Mucosa of rectum (tissue), 2 donors: Measurements from ENCODE around the gene EHD3.

Experiments
- H3K27ac ChIP-seq, 2 donors: one replicate each; pipeline ENCODE4 v1.7.0; 2013; ENCODE audit warnings: inconsistent platforms in 2 of 2, low read depth in 2 of 2, low read length in 2 of 2
- H3K27me3 ChIP-seq, 2 donors: one replicate each; pipeline ENCODE4 v1.7.0; 2013; ENCODE audit warnings: low read length in 2 of 2; ENCODE audit not compliant: control insufficient read depth in 2 of 2, insufficient read depth in 2 of 2
- H3K36me3 ChIP-seq, 2 donors: one replicate each; pipeline ENCODE4 v1.7.0; 2013; ENCODE audit warnings: low read length in 2 of 2; ENCODE audit not compliant: control insufficient read depth in 2 of 2, insufficient read depth in 2 of 2
- H3K4me1 ChIP-seq, 2 donors: one replicate each; pipeline ENCODE4 v1.7.0; 2013; ENCODE audit warnings: low read length in 2 of 2, mild to moderate bottlenecking in 1 of 2; ENCODE audit not compliant: control insufficient read depth in 2 of 2, insufficient read depth in 2 of 2
- H3K4me3 ChIP-seq, 2 donors: one replicate each; pipeline ENCODE4 v1.7.0; 2013; ENCODE audit warnings: low read length in 2 of 2
- H3K9ac ChIP-seq, 2 donors: one replicate each; pipeline ENCODE4 v1.7.0; 2013; ENCODE audit warnings: low read length in 2 of 2, low read depth in 1 of 2, mild to moderate bottlenecking in 1 of 2
- H3K9me3 ChIP-seq, 2 donors: one replicate each; pipeline ENCODE4 v1.7.0; 2013; ENCODE audit warnings: low read length in 2 of 2; ENCODE audit not compliant: control insufficient read depth in 2 of 2
- donor health status: healthy.
- donor health status: Normal muscosa, but diverticular disease.

The EHD3 gene

DNA sequence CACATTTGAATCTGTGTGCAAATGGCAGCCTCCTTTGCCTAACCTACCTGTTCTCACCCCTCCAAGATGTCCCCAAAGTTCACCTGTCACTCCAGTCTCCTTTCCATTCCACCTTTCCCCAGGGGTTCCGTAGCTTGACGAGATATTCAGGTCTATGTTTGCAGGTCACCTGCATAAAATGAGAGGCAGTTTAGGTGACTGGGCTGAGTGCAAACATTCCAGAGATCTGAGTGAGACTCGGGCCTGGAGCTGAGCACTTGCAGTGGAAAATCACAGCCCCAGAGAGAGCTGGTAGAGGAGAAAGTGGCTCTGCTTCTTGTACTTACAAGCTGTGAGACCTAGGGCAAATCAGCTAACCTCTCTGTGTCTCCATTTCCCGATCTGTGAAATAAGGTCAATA, 36.8 kb upstream of the EHD3 start:
- Histone ChIP-seq H3K4me3 (no peak overlapping the region), H3K9ac (no peak overlapping the region), H3K27me3 (peaks cover 0 to 2% of the 10 kb centered on the region in 2 donors), H3K27ac (no peak overlapping the region), H3K4me1 (no peaks in the 10 kb centered on the region), H3K9me3 (no peaks in the 10 kb centered on the region), H3K36me3 (no peaks in the 10 kb centered on the region)

DNA sequence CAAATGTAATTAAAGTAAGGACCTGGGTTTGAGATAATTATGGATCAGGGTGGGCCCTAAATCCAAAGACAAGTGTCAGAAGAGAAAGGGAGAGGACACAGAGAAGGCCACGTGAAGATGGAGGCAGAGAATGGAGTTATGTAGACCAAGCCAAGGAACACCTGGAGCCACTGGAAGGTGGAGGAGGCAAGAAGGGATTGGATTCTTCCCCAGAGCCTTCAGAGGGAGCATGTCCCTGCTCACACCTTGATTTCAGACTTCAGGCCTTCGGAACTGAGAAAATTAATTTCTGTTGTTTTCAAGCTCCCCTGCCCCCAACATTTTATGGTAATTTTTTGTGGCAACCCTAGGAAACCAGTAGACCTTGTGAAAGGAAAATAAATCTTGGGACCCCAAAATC, 36.3 kb upstream of the EHD3 start:
- H3K4me3 ChIP-seq: no peak overlapping the region
- no peaks in the 10 kb centered on the region for H3K4me1 ChIP-seq
- no peak overlapping the region for H3K27ac ChIP-seq
- peaks cover 0 to 2% of the 10 kb centered on the region in 2 donors for H3K27me3 ChIP-seq
- no peaks in the 10 kb centered on the region for H3K36me3 ChIP-seq
- H3K9ac ChIP-seq: no peak overlapping the region
- no peaks in the 10 kb centered on the region for H3K9me3 ChIP-seq

DNA sequence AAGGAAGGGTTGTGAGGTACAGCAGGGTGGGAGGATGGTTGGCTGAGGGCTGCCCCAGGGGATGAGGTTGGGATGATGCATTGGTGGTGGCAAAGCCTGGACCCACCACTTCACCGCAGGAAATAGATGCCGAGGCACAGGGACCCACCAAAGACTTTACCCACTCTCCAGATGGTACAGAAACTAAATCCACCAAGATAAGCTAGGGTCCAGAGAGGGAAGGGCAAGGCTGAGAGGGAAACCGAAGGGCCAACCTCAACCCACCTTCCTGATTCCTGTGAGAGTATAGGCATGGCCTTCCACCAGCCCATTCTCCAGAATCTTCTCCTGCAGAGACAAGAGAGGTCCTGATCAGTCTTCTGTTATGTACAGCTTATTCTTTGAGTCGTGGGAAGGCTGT, 34.7 kb upstream of the EHD3 start:
- Histone ChIP-seq H3K27me3 (peaks cover 0 to 2% of the 10 kb centered on the region in 2 donors), H3K36me3 (no peaks in the 10 kb centered on the region), H3K9ac (no peak overlapping the region), H3K4me3 (no peak overlapping the region), H3K9me3 (no peaks in the 10 kb centered on the region), H3K4me1 (no peaks in the 10 kb centered on the region), H3K27ac (no peak overlapping the region)

DNA sequence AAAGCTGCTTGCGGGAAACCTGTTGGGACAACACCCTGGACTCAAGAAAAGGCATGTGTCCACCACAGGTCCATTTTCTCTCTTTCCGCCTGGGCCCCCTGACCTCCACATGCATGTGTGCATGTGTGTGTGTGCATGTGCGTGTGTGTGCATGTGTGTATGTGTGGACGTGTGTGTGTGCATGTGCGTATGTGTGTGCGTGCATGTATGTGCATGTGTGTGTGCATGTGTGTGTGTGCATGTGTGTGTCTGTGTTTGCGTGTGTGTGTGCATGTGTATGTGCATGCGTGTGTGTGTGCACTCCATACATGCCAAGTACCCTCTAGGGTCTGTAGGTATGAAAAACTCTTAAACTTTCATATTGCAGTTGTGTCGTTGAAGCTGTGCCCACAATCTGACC, 33.0 kb upstream of the EHD3 start:
- H3K9me3 ChIP-seq: no peaks in the 10 kb centered on the region
- H3K27me3 ChIP-seq: peaks cover 0 to 2% of the 10 kb centered on the region in 2 donors
- H3K27ac ChIP-seq: no peak overlapping the region
- H3K9ac ChIP-seq: no peak overlapping the region
- no peaks in the 10 kb centered on the region for H3K36me3 ChIP-seq
- no peak overlapping the region for H3K4me3 ChIP-seq
- no peaks in the 10 kb centered on the region for H3K4me1 ChIP-seq

DNA sequence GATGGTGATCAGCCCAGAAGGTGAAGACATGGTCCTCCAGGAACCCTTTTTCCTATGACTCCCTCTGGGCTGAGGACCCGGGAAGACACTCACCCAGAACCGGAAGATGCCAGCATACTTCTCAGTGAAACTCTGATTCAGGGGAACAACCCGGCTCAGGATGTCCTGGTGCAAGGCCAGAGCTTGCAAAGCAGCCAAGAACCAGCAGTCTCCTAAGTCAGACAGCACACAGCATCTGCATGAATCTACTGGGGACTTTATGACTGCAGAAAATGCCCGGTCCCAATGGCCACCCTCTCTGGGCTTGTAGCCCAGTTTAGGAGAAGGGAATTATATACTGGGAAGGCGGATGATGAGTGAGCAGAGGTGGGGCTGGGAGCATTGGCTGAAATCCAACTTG, 31.9 kb upstream of the EHD3 start:
- Histone ChIP-seq H3K9ac (no peak overlapping the region), H3K4me1 (no peaks in the 10 kb centered on the region), H3K4me3 (no peak overlapping the region), H3K9me3 (no peaks in the 10 kb centered on the region), H3K27ac (no peak overlapping the region), H3K27me3 (peaks cover 0 to 2% of the 10 kb centered on the region in 2 donors), H3K36me3 (no peaks in the 10 kb centered on the region)

DNA sequence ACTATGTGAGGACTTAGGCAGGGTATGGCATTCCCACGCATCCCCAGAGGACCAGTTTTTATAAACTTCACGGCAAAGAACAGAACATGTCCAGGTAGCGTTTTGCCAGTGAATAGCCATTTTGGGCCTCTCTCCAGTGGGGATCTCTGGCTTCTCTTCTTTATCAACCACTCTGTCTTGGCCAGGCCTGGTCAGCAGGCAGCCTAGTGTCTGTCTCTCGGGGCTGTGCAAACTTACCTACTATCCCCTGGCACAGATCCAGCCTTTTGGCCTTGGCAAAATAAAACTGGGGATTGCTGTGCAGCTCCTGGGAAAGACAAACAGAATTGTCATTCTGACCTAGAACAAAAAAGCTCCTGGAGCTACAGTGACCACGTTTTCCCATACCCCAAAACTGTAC, 31.1 kb upstream of the EHD3 start:
- no peaks in the 10 kb centered on the region for H3K9me3 ChIP-seq
- no peak overlapping the region for H3K9ac ChIP-seq
- H3K4me3 ChIP-seq: no peak overlapping the region

DNA sequence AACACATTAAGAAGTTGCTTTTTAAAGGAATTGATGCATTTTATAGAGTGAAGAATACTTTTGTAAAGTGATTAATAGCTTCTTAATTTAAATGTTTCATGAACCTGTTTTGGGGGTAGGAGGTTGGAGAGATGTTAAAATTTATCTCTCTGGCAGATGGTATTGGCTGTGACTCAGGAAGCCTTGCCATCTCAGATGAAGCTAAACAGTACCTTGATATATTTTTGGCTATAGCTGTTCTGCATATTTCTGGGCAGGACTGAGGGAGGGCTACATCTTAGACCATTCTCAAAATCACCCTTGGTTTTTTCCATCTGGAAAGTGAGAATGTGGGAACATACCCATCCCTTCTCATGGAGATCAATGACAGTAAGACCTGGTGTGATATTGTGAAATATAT, 30.0 kb upstream of the EHD3 start:
- Histone ChIP-seq H3K9ac (no peak overlapping the region), H3K27ac (no peak overlapping the region), H3K27me3 (peaks cover 0 to 2% of the 10 kb centered on the region in 2 donors), H3K36me3 (no peaks in the 10 kb centered on the region), H3K4me3 (no peak overlapping the region), H3K9me3 (no peaks in the 10 kb centered on the region), H3K4me1 (no peaks in the 10 kb centered on the region)

More for the DNA sequence above, 31.1 kb upstream of the EHD3 start:
- Histone ChIP-seq H3K27ac (no peak overlapping the region), H3K36me3 (no peaks in the 10 kb centered on the region), H3K4me1 (no peaks in the 10 kb centered on the region), H3K27me3 (peaks cover 0 to 2% of the 10 kb centered on the region in 2 donors)

DNA sequence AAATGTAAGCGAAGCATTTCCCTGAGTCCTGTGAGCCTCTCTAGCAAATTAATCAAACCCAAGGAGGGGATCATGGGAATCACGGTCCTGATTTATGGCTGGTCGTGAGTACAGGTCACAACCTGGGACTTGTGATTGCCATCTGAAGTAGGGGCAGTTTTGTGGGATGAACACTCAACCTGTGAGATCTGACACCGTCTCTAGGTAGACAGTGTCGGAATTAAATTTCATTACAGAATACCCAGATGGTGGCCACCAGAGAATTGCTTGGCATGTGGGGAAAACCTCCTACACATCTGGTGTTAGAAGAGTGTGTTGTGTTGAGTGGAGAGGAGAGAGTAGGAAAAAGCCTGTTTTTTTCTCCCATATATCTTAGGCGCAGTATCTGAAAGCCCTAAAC, 29.2 kb upstream of the EHD3 start:
- H3K9ac ChIP-seq: no peak overlapping the region
- H3K9me3 ChIP-seq: no peaks in the 10 kb centered on the region
- no peaks in the 10 kb centered on the region for H3K36me3 ChIP-seq
- no peak overlapping the region for H3K27ac ChIP-seq
- no peaks in the 10 kb centered on the region for H3K4me1 ChIP-seq
- H3K4me3 ChIP-seq: no peak overlapping the region
- H3K27me3 ChIP-seq: no peaks in the 10 kb centered on the region

DNA sequence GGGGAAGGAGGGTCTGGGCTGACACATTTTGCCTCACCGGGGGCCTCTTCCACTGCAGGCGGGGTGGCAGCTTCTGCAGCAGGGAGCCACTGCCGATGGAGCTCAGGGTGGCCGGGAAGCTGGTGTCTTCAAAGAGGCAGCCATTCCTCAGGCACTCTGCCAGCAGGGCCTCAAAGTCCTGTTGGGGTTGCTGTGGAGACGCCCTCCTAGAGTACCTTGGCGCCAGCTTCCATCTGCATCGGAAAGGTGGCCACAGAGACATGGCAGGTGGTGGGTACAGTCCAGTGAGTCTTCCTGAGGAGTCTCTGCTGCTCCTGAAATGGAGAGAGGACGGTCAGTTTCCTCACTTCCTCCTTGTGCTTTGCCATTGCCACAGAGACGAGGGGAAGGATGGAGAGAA, 28.8 kb upstream of the EHD3 start:
- H3K4me1 ChIP-seq: no peaks in the 10 kb centered on the region
- no peaks in the 10 kb centered on the region for H3K9me3 ChIP-seq
- H3K36me3 ChIP-seq: no peaks in the 10 kb centered on the region
- no peak overlapping the region for H3K9ac ChIP-seq
- H3K27me3 ChIP-seq: no peaks in the 10 kb centered on the region
- H3K27ac ChIP-seq: no peak overlapping the region
- H3K4me3 ChIP-seq: no peak overlapping the region

DNA sequence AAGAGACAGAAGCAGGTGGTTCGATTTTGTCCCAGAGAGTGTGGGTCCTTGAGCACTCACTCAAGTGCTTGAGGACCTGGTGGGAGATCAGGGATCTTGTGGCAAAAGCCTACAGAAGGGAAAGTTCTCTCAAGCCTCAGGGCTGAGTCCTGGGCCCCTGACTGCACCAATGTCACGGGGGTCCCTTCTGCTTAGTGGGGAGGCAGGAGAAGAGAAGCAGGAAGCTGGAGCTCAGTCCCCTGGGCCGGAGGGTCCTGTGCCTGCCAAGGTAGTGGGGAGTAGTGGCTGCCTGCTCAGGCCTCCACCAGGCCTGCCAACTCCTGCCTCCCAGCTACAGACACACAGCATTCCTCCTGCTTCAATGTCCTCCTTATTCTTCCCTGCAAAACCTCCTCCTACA, 28.3 kb upstream of the EHD3 start:
- Histone ChIP-seq H3K27ac (no peak overlapping the region), H3K9me3 (no peaks in the 10 kb centered on the region)

DNA sequence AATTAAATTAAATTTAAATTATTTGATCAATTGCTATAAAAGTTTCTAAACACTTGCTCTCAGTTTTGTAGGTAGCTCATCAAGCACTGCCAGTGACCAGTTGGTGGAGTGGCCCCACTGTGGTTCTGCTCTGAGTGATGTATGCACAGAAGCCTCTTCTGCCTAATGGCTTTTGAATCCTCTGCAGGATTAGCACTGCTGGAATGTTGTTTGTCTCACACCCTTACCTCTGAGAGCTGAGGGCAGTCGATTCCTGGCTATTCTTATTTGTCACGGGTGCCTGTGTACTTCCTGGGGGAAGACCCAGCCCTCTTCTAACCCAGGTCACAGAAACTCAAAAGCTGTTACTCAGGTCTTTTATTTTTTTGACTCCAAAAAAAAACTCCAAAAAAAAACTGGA, 26.2 kb upstream of the EHD3 start:
- Histone ChIP-seq H3K36me3 (no peaks in the 10 kb centered on the region), H3K4me3 (no peak overlapping the region), H3K27ac (no peak overlapping the region), H3K4me1 (no peaks in the 10 kb centered on the region), H3K27me3 (no peaks in the 10 kb centered on the region), H3K9ac (no peak overlapping the region), H3K9me3 (no peaks in the 10 kb centered on the region)

More for the DNA sequence above, 28.3 kb upstream of the EHD3 start:
- Histone ChIP-seq H3K4me3 (no peak overlapping the region), H3K27me3 (no peaks in the 10 kb centered on the region), H3K36me3 (no peaks in the 10 kb centered on the region), H3K4me1 (no peaks in the 10 kb centered on the region), H3K9ac (no peak overlapping the region)
